H1 (cell line): ENCODE results near the gene ZNF548. TPM values are rescaled to one million over a fixed set of nuclear protein-coding genes. Genes with fewer than 3 reads are reported as not detected.

Experiments
- CEBPB ChIP-seq: IDR thresholded peaks from 2 replicates; pipeline ENCODE4 v1.6.1; 2012; ENCODE audit warnings: low read depth, low read length
- CHD2 ChIP-seq: IDR thresholded peaks from 2 replicates; pipeline ENCODE4 v1.6.1; 2012; ENCODE audit warnings: low read length, improper control_type of control experiment
- CTBP2 ChIP-seq: IDR thresholded peaks from 2 replicates; pipeline ENCODE4 v1.7.0; 2011; ENCODE audit warnings: borderline replicate concordance, mild to moderate bottlenecking, moderate library complexity, mixed read lengths, low read length; ENCODE audit not compliant: insufficient read depth, insufficient read length
- JUN ChIP-seq: IDR thresholded peaks from 2 replicates; pipeline ENCODE4 v1.6.1; 2011; ENCODE audit warnings: low read depth, mild to moderate bottlenecking, improper control_type of control experiment, low read length
- RAD21 ChIP-seq, 2 experiments: IDR thresholded peaks in 1 of 2; conservative IDR thresholded peaks in 1 of 2; 2 replicates each; pipeline ENCODE4 v1.6.1; 2011; ENCODE audit warnings: low read depth in 2 of 2, low read length in 2 of 2, improper control_type of control experiment in 1 of 2, inconsistent platforms in 1 of 2, mild to moderate bottlenecking in 1 of 2, moderate library complexity in 1 of 2
- SIN3A ChIP-seq, 2 experiments: IDR thresholded peaks in 1 of 2; conservative IDR thresholded peaks in 1 of 2; 2 replicates each; pipeline ENCODE4 v1.6.1; 2011 to 2012; ENCODE audit warnings: low read length in 2 of 2, improper control_type of control experiment in 1 of 2, low read depth in 1 of 2, mild to moderate bottlenecking in 1 of 2
- SIRT6 ChIP-seq: IDR thresholded peaks from one replicate; pipeline ENCODE4 v1.7.1; 2012; ENCODE audit warnings: low read length, inconsistent platforms
- SP1 ChIP-seq: IDR thresholded peaks from 2 replicates; pipeline ENCODE4 v1.6.1; 2011; ENCODE audit warnings: low read depth, low read length
- SP2 ChIP-seq: IDR thresholded peaks from 2 replicates; pipeline ENCODE4 v1.6.1; 2012; ENCODE audit warnings: mild to moderate bottlenecking, low read length, inconsistent platforms
- polyA plus RNA-seq, 7 experiments: library from polyadenylated mRNA; depleted of rRNA in 3 of 7; stranded (reverse) in 5 of 7; unstranded in 2 of 7; fragments of >200 nt in 5 of 7; fragments of 200-250 nt in 2 of 7; gene quantifications; 1 replicate in 5 of 7; 2 replicates in 1 of 7; 4 replicates in 1 of 7; pipeline versions ENCODE4 v1.2.1 to v1.2.3, GENCODE V29; 2011 to 2013; ENCODE audit warnings: missing spikeins in 2 of 7, mixed read lengths in 2 of 7
- total RNA-seq: library from RNA; stranded (reverse); fragmentation: NEBNext Ultra II Directional; extraction: Animal tissue kit (Norgen Biotek cat#: 25700); gene quantifications from 2 replicates; pipeline ENCODE4 v1.2.1, GENCODE V29; 2021

ZNF548 gene
- total and polyA plus RNA-seq, 2 of the 8 experiments (the other 6 are each of a cell fraction or from before 2014, with no cell fraction given), result 7.4 to 9.9 TPM

GRCh38 chr19:57406516-57407123 is 17.0 kb downstream of the ZNF548 start (continued):
- peak; percentile 97 for TF ChIP-seq CEBPB
- TF ChIP-seq SIRT6, result no peak
- no peak for TF ChIP-seq SP1
- TF ChIP-seq SIN3A (conservative IDR thresholded peaks at IDR 0.05 in 1 of 2, IDR thresholded peaks at IDR 0.05 in 1 of 2; ENCODE audit: low read depth in 1 of 2, low read length in 2 of 2), result 0 out of 4 replicates have a peak, but pooled peaks of 1 of the 2 experiments have one; percentile 39
- no peak for TF ChIP-seq SP2
- no peak for TF ChIP-seq CHD2
- no peak for TF ChIP-seq JUN
- TF ChIP-seq CTBP2, result no peak
- TF ChIP-seq RAD21 (IDR thresholded peaks at IDR 0.05 in 1 of 2, conservative IDR thresholded peaks at IDR 0.05 in 1 of 2; ENCODE audit: low read depth in 2 of 2, low read length in 2 of 2), result peak; percentile 93 to 96
